H1 (cell line): ENCODE data around the gene NCOA1. TPM values are rescaled to one million over a fixed set of nuclear protein-coding genes. Genes with fewer than 3 reads are reported as not detected.

Experiments used
- EGR1 ChIP-seq: IDR thresholded peaks from 2 replicates; pipeline ENCODE4 v1.6.1; 2011; ENCODE audit warnings: low read depth, low read length, borderline replicate concordance
- HDAC2 ChIP-seq, 2 experiments: fragments of 300-600 bp in 1 of 2; sonication (generic) in 1 of 2; IDR thresholded peaks; 2 replicates each; pipeline ENCODE4 v1.6.1; 2011 to 2012; ENCODE audit warnings: low read depth in 2 of 2, low read length in 2 of 2, mild to moderate bottlenecking in 2 of 2, moderate library complexity in 2 of 2, borderline replicate concordance in 1 of 2, inconsistent platforms in 1 of 2
- POLR2AphosphoS5 ChIP-seq: IDR thresholded peaks from 2 replicates; pipeline ENCODE4 v1.6.1; 2011; ENCODE audit warnings: low read depth, low read length
- RFX5 ChIP-seq: IDR thresholded peaks from 2 replicates; pipeline ENCODE4 v1.6.1; 2011; ENCODE audit warnings: low read depth, low read length, improper control_type of control experiment, borderline replicate concordance
- polyA plus RNA-seq, 7 experiments: library from polyadenylated mRNA; depleted of rRNA in 3 of 7; stranded (reverse) in 5 of 7; unstranded in 2 of 7; fragments of >200 nt in 5 of 7; fragments of 200-250 nt in 2 of 7; gene quantifications; 1 replicate in 5 of 7; 2 replicates in 1 of 7; 4 replicates in 1 of 7; pipeline versions ENCODE4 v1.2.1 to v1.2.3, GENCODE V29; 2011 to 2013; ENCODE audit warnings: missing spikeins in 2 of 7, mixed read lengths in 2 of 7
- total RNA-seq: library from RNA; stranded (reverse); fragmentation: NEBNext Ultra II Directional; extraction: Animal tissue kit (Norgen Biotek cat#: 25700); gene quantifications from 2 replicates; pipeline ENCODE4 v1.2.1, GENCODE V29; 2021

NCOA1 gene
- total and polyA plus RNA-seq, 2 of the 8 experiments (the other 6 are each of a cell fraction or from before 2014, with no cell fraction given), result 12.8 to 17.9 TPM

- TF ChIP-seq HDAC2 (IDR thresholded peaks at IDR 0.05; ENCODE audit: borderline replicate concordance in 1 of 2, low read depth in 2 of 2, low read length in 2 of 2), result no peak
- no peak for TF ChIP-seq POLR2AphosphoS5
- TF ChIP-seq RFX5, result no peak
- no peak for TF ChIP-seq EGR1
These were observed 132.5 kb downstream of the NCOA1 start (continued) for GRCh38 chr2:24623535-24623934.
